Endothelial cell of umbilical vein (primary cell): ENCODE data around the gene GIMAP8. TPM values are rescaled to one million over a fixed set of nuclear protein-coding genes. Genes with fewer than 3 reads are reported as not detected.

Source experiments
- BruUV-seq: library from RNA; stranded (reverse); fragments of 400-500 nt; replicated peaks from 2 replicates; lab custom pipeline; 2021; lab: Mats Ljungman, UMichigan
- CTCF ChIA-PET: fragments of 300-600, 350-600 bp; sonication (Branson Sonifier 250); formaldehyde crosslinking; loops from one replicate; lab custom pipeline; 2021; ENCODE audit warnings: antibody characterized with exemption, inconsistent platforms; lab: Charles Lee
- POLR2A ChIA-PET: fragments of 300-600, 350-600 bp; sonication (Branson Sonifier 250); formaldehyde crosslinking; loops from one replicate; lab custom pipeline; 2021; ENCODE audit warnings: antibody characterized with exemption, inconsistent platforms; lab: Charles Lee
- DNase-seq: peaks from one replicate; pipeline ENCODE4 v3.0.0-alpha.2; 2011; ENCODE audit warnings: low read depth, low spot score
- FAIRE-seq: peaks from 2 replicates; lab custom pipeline; 2011; peaks lifted over from hg19 to GRCh38; lab: Jason Lieb, UNC
- H2AFZ ChIP-seq: 2 replicates; pipeline ENCODE4 v1.6.0; 2012; ENCODE audit warnings: low read depth, low read length, control low read depth, inconsistent platforms
- H3K27ac ChIP-seq: 2 replicates; pipeline ENCODE4 v1.5.1; 2011; ENCODE audit warnings: low read depth, mild to moderate bottlenecking, control low read depth, low read length, moderate library complexity; ENCODE audit not compliant: insufficient read depth
- H3K27me3 ChIP-seq, 2 experiments: 2 replicates each; pipeline versions ENCODE4 v1.6.0 to v1.6.1; 2011; ENCODE audit warnings: low read length in 2 of 2, mixed read lengths in 1 of 2; ENCODE audit not compliant: control insufficient read depth in 2 of 2, insufficient read depth in 2 of 2
- H3K36me3 ChIP-seq, 2 experiments: 2 replicates in 1 of 2; 3 replicates in 1 of 2; pipeline ENCODE4 v1.5.1; 2011; ENCODE audit warnings: low read length in 2 of 2, mild to moderate bottlenecking in 1 of 2, moderate library complexity in 1 of 2; ENCODE audit not compliant: control insufficient read depth in 2 of 2, insufficient read depth in 2 of 2; ENCODE audit errors: extremely low read depth in 1 of 2
- H3K4me1 ChIP-seq: 3 replicates; pipeline ENCODE4 v1.5.1; 2011; ENCODE audit warnings: mild to moderate bottlenecking, low read length; ENCODE audit not compliant: control insufficient read depth, insufficient read depth; ENCODE audit errors: extremely low read depth
- H3K4me2 ChIP-seq: 2 replicates; pipeline ENCODE4 v1.6.1; 2011; ENCODE audit warnings: low read length, control low read depth, mixed read lengths; ENCODE audit not compliant: insufficient read depth
- H3K4me3 ChIP-seq, 3 experiments: fragments of 200-600 bp in 1 of 3; sonication (generic), shearing (Covaris generic) in 1 of 3; replicated peaks in 1 of 3; 2 replicates each; pipeline ENCODE4 v1.5.1; 2011 to 2016; ENCODE audit warnings: control low read depth in 3 of 3, low read length in 3 of 3, mild to moderate bottlenecking in 2 of 3, inconsistent platforms in 1 of 3, low read depth in 1 of 3, moderate library complexity in 1 of 3; ENCODE audit not compliant: insufficient read depth in 1 of 3
- H3K79me2 ChIP-seq: 2 replicates; pipeline ENCODE4 v1.6.0; 2012; ENCODE audit warnings: low read length, inconsistent platforms; ENCODE audit not compliant: control insufficient read depth, insufficient read depth
- H3K9ac ChIP-seq: replicated peaks from 2 replicates; pipeline ENCODE3; 2011; ENCODE audit warnings: low read length, control low read depth; ENCODE audit not compliant: insufficient read depth; ENCODE audit errors: extremely low read depth
- H3K9me1 ChIP-seq: replicated peaks from 3 replicates; pipeline ENCODE4 v1.6.0; 2011; ENCODE audit warnings: mild to moderate bottlenecking, low read length; ENCODE audit not compliant: control insufficient read depth, insufficient read depth; ENCODE audit errors: extremely low read depth
- H3K9me3 ChIP-seq: replicated peaks from 2 replicates; pipeline ENCODE4 v1.5.1; 2012; ENCODE audit warnings: low read length, inconsistent platforms; ENCODE audit not compliant: control insufficient read depth, insufficient read depth
- H4K20me1 ChIP-seq: replicated peaks from 2 replicates; pipeline ENCODE3; 2011; ENCODE audit warnings: mild to moderate bottlenecking, low read length; ENCODE audit not compliant: control insufficient read depth, insufficient read depth; ENCODE audit errors: extremely low read depth
- EZH2 ChIP-seq: IDR thresholded peaks from 2 replicates; pipeline ENCODE4 v1.6.1; 2012; ENCODE audit warnings: borderline replicate concordance, low read depth, mild to moderate bottlenecking, moderate library complexity, low read length, inconsistent platforms; ENCODE audit not compliant: severe bottlenecking
- FOS ChIP-seq: IDR thresholded peaks from 2 replicates; pipeline ENCODE4 v1.6.1; 2011; ENCODE audit warnings: mild to moderate bottlenecking, low read length, moderate library complexity, borderline replicate concordance; ENCODE audit not compliant: insufficient read depth
- GATA2 ChIP-seq: IDR thresholded peaks from 2 replicates; pipeline ENCODE4 v1.7.0; 2011; ENCODE audit warnings: low read depth, mild to moderate bottlenecking, moderate library complexity, mixed read lengths, low read length; ENCODE audit not compliant: insufficient read length, insufficient read depth
- JUN ChIP-seq: IDR thresholded peaks from 2 replicates; pipeline ENCODE4 v1.6.1; 2011; ENCODE audit warnings: borderline replicate concordance, low read depth; ENCODE audit not compliant: insufficient read length, insufficient read depth
- POLR2A ChIP-seq: IDR thresholded peaks from 2 replicates; pipeline ENCODE4 v1.6.1; 2012; ENCODE audit warnings: low read depth, mild to moderate bottlenecking, control low read depth, low read length
- POLR2AphosphoS5 ChIP-seq: IDR thresholded peaks from 2 replicates; pipeline ENCODE4 v1.6.1; 2012; ENCODE audit warnings: low read depth, mild to moderate bottlenecking, control low read depth, low read length, moderate library complexity; ENCODE audit not compliant: insufficient read depth
- dilution Hi-C: fragments of 300-500 bp; cut with MboI; formaldehyde crosslinking; loops from one replicate; pipeline ENCODE4 v1.15.0; 2019; ENCODE audit warnings: low sequenced_read_pairs; ENCODE audit not compliant: extremely low pct_ligation_motif_present
- intact Hi-C: fragments of 100-400 bp; cut with micrococcal nuclease; formaldehyde crosslinking; loops from one replicate; pipeline ENCODE4 v1.10.0; 2022
- polyA plus RNA-seq, 4 experiments: library from polyadenylated mRNA; depleted of rRNA in 3 of 4; stranded (reverse) in 3 of 4; unstranded in 1 of 4; fragments of >200 nt; gene quantifications; 2 replicates each; pipeline versions ENCODE4 v1.2.1 to v1.2.3, GENCODE V29; 2011 to 2012; ENCODE audit warnings: missing spikeins in 1 of 4
- total RNA-seq: library from RNA; stranded (reverse); gene quantifications from 2 replicates; pipeline ENCODE4 v1.2.3, GENCODE V29; 2021
- TF ChIP-seq, protein P1 (sequence below), 2 donors: IDR thresholded peaks; 1 replicate in 1 of 2; 2 replicates in 1 of 2; pipeline ENCODE4 v1.5.1; 2011; ENCODE audit warnings: low read length in 2 of 2, mild to moderate bottlenecking in 2 of 2, moderate library complexity in 2 of 2, control low read depth in 1 of 2, inconsistent platforms in 1 of 2, low read depth in 1 of 2; ENCODE audit not compliant: insufficient read depth in 1 of 2; ENCODE audit errors: extremely low read depth in 1 of 2
- TF ChIP-seq, protein P2 (sequence below): IDR thresholded peaks from 2 replicates; pipeline ENCODE4 v1.6.1; 2011; ENCODE audit not compliant: insufficient read depth, insufficient read length

The GIMAP8 gene
- total and polyA plus RNA-seq, 2 donors (not counting 3 experiments of a cell fraction or from before 2014, with no cell fraction given): 32.2 to 71.8 TPM

DNA sequence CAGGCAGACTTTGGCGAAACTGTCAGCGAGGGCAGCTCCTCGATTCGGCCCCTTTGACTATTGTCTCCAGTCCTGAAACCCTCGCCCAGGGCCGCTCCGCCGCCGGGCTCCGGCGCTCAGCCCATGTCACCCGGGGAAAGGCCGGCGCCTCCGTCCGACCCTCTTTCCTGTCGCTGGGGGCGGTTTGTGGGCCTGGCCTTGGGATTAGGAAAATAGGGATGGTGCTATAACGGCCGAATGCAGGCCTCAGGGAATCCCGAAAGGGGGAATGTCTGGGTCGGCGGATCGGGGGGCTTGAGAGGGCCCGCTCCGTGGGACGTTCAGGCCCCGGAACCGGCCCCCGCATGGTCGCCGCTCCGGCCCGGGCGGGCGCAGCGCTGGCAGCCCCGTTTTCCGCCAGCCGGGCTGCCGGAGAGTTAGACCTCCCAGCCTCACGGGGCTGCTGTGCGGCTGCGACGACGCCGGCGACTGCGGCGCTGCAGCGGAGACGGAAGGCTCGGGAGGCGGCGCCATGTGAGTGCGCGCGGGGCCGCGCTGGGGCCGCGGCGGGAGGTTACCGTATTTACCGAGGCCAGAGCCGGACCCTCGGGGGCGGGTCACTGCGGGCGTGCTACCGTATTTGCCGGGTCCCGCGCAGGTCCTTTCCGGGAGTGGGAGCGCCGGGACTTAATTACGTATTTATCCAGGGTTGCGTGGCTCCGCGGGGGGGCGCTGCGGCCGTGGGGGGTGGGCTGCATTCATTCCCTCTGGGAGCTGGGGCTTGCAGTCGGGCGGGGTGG, 45.4 kb upstream of the GIMAP8 start:
- H3K9me1 ChIP-seq: no peaks in the 10 kb centered on the region
- peak; percentile 89 for TF ChIP-seq POLR2A
- TF ChIP-seq FOS: peak; percentile 9
- TF ChIP-seq, protein P1, sequence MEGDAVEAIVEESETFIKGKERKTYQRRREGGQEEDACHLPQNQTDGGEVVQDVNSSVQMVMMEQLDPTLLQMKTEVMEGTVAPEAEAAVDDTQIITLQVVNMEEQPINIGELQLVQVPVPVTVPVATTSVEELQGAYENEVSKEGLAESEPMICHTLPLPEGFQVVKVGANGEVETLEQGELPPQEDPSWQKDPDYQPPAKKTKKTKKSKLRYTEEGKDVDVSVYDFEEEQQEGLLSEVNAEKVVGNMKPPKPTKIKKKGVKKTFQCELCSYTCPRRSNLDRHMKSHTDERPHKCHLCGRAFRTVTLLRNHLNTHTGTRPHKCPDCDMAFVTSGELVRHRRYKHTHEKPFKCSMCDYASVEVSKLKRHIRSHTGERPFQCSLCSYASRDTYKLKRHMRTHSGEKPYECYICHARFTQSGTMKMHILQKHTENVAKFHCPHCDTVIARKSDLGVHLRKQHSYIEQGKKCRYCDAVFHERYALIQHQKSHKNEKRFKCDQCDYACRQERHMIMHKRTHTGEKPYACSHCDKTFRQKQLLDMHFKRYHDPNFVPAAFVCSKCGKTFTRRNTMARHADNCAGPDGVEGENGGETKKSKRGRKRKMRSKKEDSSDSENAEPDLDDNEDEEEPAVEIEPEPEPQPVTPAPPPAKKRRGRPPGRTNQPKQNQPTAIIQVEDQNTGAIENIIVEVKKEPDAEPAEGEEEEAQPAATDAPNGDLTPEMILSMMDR (IDR thresholded peaks at IDR 0.05; ENCODE audit: extremely low read depth in 1 of 2, insufficient read depth in 1 of 2, low read depth in 1 of 2, low read length in 2 of 2): peak in 1 of 2 donors; percentile 22
- TF ChIP-seq EZH2: no peak
- TF ChIP-seq POLR2AphosphoS5: peak; percentile 91
- no peak for TF ChIP-seq GATA2
- no peak for TF ChIP-seq JUN
- TF ChIP-seq, protein P2, sequence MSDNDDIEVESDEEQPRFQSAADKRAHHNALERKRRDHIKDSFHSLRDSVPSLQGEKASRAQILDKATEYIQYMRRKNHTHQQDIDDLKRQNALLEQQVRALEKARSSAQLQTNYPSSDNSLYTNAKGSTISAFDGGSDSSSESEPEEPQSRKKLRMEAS: peak; percentile 14
- dilution Hi-C loops (no loop called here), intact Hi-C loops (loop anchor here (1.0 kb wide), 2 partner anchors 26 to 39 kb away; partner anchors contain the start of gene ZNF775)
- peak overlapping the region; percentile 71 for H3K27ac ChIP-seq
- ChIA-PET POLR2A (interaction anchor here (0.6 to 0.8 kb wide), 2 partner anchors 27 to 34 kb away, joined by 3 to 4 read pairs; no protein-coding TSS in a partner anchor), CTCF (interaction anchor here (0.8 to 2.4 kb wide), 10 partner anchors 10 to 50 kb away, joined by 3 to 11 read pairs (median 4); partner anchors contain the start of gene REPIN1)
- H3K9me3 ChIP-seq: no peaks in the 10 kb centered on the region
- H2AFZ ChIP-seq: peak overlapping the region; percentile 96
- H3K36me3 ChIP-seq: no peaks in the 10 kb centered on the region
- no peaks in the 10 kb centered on the region for H4K20me1 ChIP-seq
- peaks cover 15% of the 10 kb centered on the region for H3K4me1 ChIP-seq
- peak overlapping the region; percentile 83 for H3K4me2 ChIP-seq
- BruUV-seq: TSS peak; percentile 77
- peak overlapping the region; percentile 81 for H3K9ac ChIP-seq
- DNase-seq: peak; percentile 87
- peak overlapping the region; percentile 68 to 81 (median 79) for H3K4me3 ChIP-seq
- FAIRE-seq: peak; percentile 90
- no peaks in the 10 kb centered on the region for H3K27me3 ChIP-seq
- no peaks in the 10 kb centered on the region for H3K79me2 ChIP-seq
